Right cardiac atrium (tissue), 5 donors: ENCODE data around the gene SSC4D. TPM values are rescaled to one million over a fixed set of nuclear protein-coding genes. Genes with fewer than 3 reads are reported as not detected.
"Not testable (repeated sequence)": the region's sequence is repeated elsewhere in the genome, so short reads cannot be mapped to it uniquely, and the experiment has no call there.

Source experiments
- ATAC-seq, 2 donors: fragments of 200-7000 bp; cut with Tn5 transposase; one replicate each; pipeline versions ENCODE4 v1.8.0 to v1.9.1; 2020; ENCODE audit warnings: moderate library complexity in 2 of 2, mild to moderate bottlenecking in 1 of 2
- DNase-seq, 3 donors: peaks; one replicate each; pipeline ENCODE4 v3.0.0-alpha.2; 2020
- H3K27ac ChIP-seq: one replicate; pipeline ENCODE4 v1.5.1; 2013; ENCODE audit warnings: mild to moderate bottlenecking, low read length, control low read depth, moderate library complexity
- H3K27me3 ChIP-seq: one replicate; pipeline ENCODE4 v1.6.1; 2013; ENCODE audit not compliant: control insufficient read depth, insufficient read depth
- H3K4me1 ChIP-seq: one replicate; pipeline ENCODE4 v1.6.1; 2013; ENCODE audit warnings: low read length; ENCODE audit not compliant: control insufficient read depth, insufficient read depth
- H3K4me3 ChIP-seq: one replicate; pipeline ENCODE4 v1.5.1; 2013; ENCODE audit warnings: low read length, control low read depth
- H3K9me3 ChIP-seq: one replicate; pipeline ENCODE4 v1.6.1; 2013; ENCODE audit warnings: low read length; ENCODE audit not compliant: control insufficient read depth
- WGBS: extraction: QIAGEN DNeasy Blood & Tissue Kit; methylation state at CpG from one replicate; pipeline ENCODE4 v1.1.7; 2013; 5-methylcytosine and 5-hydroxymethylcytosine counted together
- intact Hi-C, 4 donors: fragments of 100-400 bp; cut with DNase I; formaldehyde crosslinking; loops; one replicate each; pipeline versions ENCODE4 v1.11.0 to v1.14.0; 2022 to 2023
- polyA plus RNA-seq: library from polyadenylated mRNA; stranded (reverse); fragments of 200-250 nt; gene quantifications from one replicate; pipeline ENCODE4 v1.2.3, GENCODE V29; 2013
- total RNA-seq, 4 donors: library from RNA; stranded (reverse); fragmentation: NEBNext Ultra II Directional; extraction: Animal tissue kit (Norgen Biotek cat#: 25700); gene quantifications; one replicate each; pipeline ENCODE4 v1.2.1, GENCODE V29; 2021
- donor health status: healthy with polysubstance abuse.
- donor health status: DM: no; HTN: yes; CAD: no.
- donor health status: DM: no; HTN: no; CAD: no.
- donor health status: DM: no; HTN: yes; CAD: no; lungs with severe emphysema.
- donor health status: DM: yes; HTN: yes; CAD: no.

SSC4D gene
- total and polyA plus RNA-seq, 5 donors: 0.78 to 2.1 (median 1.0) TPM

GRCh38 chr7:76430211-76430610 lies 20.7 kb upstream of the SSC4D start:
- H3K27me3 ChIP-seq: no peaks in the 10 kb centered on the region
- no peak for DNase-seq
- WGBS: 95% methylated on average over 9 of the region's 9 CpGs
- no peaks in the 10 kb centered on the region for H3K4me1 ChIP-seq
- no peak for ATAC-seq
- H3K27ac ChIP-seq: no peak overlapping the region
- no peaks in the 10 kb centered on the region for H3K9me3 ChIP-seq
- H3K4me3 ChIP-seq: no peak overlapping the region
- intact Hi-C loops: no loop called here

- Histone ChIP-seq H3K4me3 (no peak overlapping the region), H3K4me1 (no peaks in the 10 kb centered on the region), H3K27ac (no peak overlapping the region), H3K27me3 (no peaks in the 10 kb centered on the region), H3K9me3 (no peaks in the 10 kb centered on the region)
- DNase-seq (no peak), ATAC-seq (peak; percentile 25 to 45)
- intact Hi-C loops: no loop called here
- 77% methylated on average over 18 of the region's 18 CpGs for WGBS
Observed at GRCh38 chr7:76428868-76429805, 19.6 kb upstream of the SSC4D start.

- no peak for ATAC-seq
- Histone ChIP-seq H3K27ac (no peak overlapping the region), H3K4me1 (no peaks in the 10 kb centered on the region), H3K4me3 (no peak overlapping the region), H3K27me3 (no peaks in the 10 kb centered on the region), H3K9me3 (no peaks in the 10 kb centered on the region)
- no peak for DNase-seq
- WGBS: 90% methylated on average over 13 of the region's 13 CpGs
- intact Hi-C loops: no loop called here
Observed at GRCh38 chr7:76428149-76428823, 18.8 kb upstream of the SSC4D start.

GRCh38 chr7:76427635-76428034 lies 18.1 kb upstream of the SSC4D start:
- Histone ChIP-seq H3K27ac (no peak overlapping the region), H3K4me3 (no peak overlapping the region), H3K9me3 (no peaks in the 10 kb centered on the region), H3K4me1 (no peaks in the 10 kb centered on the region), H3K27me3 (no peaks in the 10 kb centered on the region)
- DNase-seq (no peak), ATAC-seq (no peak)
- WGBS: 90% methylated on average over 5 of the region's 5 CpGs
- intact Hi-C loops: no loop called here

GRCh38 chr7:76426246-76426645 lies 16.7 kb upstream of the SSC4D start:
- Histone ChIP-seq H3K4me1 (no peaks in the 10 kb centered on the region), H3K4me3 (no peak overlapping the region), H3K27me3 (no peaks in the 10 kb centered on the region), H3K9me3 (no peaks in the 10 kb centered on the region), H3K27ac (no peak overlapping the region)
- intact Hi-C loops: no loop called here
- no peak for DNase-seq
- 91% methylated on average over 4 of the region's 4 CpGs for WGBS
- no peak for ATAC-seq

GRCh38 chr7:76425558-76425957 lies 16.1 kb upstream of the SSC4D start:
- H3K4me1 ChIP-seq, intact Hi-C loops, H3K27ac ChIP-seq, ATAC-seq, H3K4me3 ChIP-seq, H3K27me3 ChIP-seq, DNase-seq, H3K9me3 ChIP-seq: not testable (repeated sequence)
- 90% methylated on average over 4 of the region's 4 CpGs for WGBS

- Histone ChIP-seq H3K27ac (no peak overlapping the region), H3K4me1 (no peaks in the 10 kb centered on the region), H3K4me3 (no peak overlapping the region), H3K9me3 (no peaks in the 10 kb centered on the region), H3K27me3 (no peaks in the 10 kb centered on the region)
- no peak for ATAC-seq
- WGBS: 92% methylated on average over 9 of the region's 9 CpGs
- no peak for DNase-seq
- intact Hi-C loops: no loop called here
Observed at GRCh38 chr7:76425156-76425555, 15.7 kb upstream of the SSC4D start.

- intact Hi-C loops: no loop called here
Observed at GRCh38 chr7:76424413-76425111, 15.1 kb upstream of the SSC4D start, which contains the start of gene ZP3. TSS of gene ZP3 (plus strand) at chr7:76424950. CDS start at chr7:76424965, 15 bp downstream.

GRCh38 chr7:76423666-76424412 lies 14.3 kb upstream of the SSC4D start:
- intact Hi-C loops: no loop called here
- 59% methylated on average over 15 of the region's 15 CpGs for WGBS
- no peaks in the 10 kb centered on the region for H3K4me1 ChIP-seq
- no peak overlapping the region for H3K27ac ChIP-seq
- no peak for DNase-seq
- ATAC-seq: peak; percentile 22 to 25
- H3K4me3 ChIP-seq: no peak overlapping the region
- H3K9me3 ChIP-seq: no peaks in the 10 kb centered on the region
- no peaks in the 10 kb centered on the region for H3K27me3 ChIP-seq

More at GRCh38 chr7:76424413-76425111, 15.1 kb upstream of the SSC4D start, which contains the start of gene ZP3:
- ATAC-seq (no peak), DNase-seq (no peak)
- 89% methylated on average over 10 of the region's 10 CpGs for WGBS
- Histone ChIP-seq H3K4me1 (no peaks in the 10 kb centered on the region), H3K27ac (no peak within 1 kb of the TSS), H3K4me3 (no peak within 1 kb of the TSS), H3K9me3 (no peaks in the 10 kb centered on the region), H3K27me3 (no peaks in the 10 kb centered on the region)

- intact Hi-C loops, ATAC-seq, H3K27ac ChIP-seq, DNase-seq, H3K4me1 ChIP-seq, H3K9me3 ChIP-seq, H3K27me3 ChIP-seq, H3K4me3 ChIP-seq: not testable (repeated sequence)
- WGBS: 80% methylated on average over 6 of the region's 6 CpGs
Observed at GRCh38 chr7:76421097-76421496, 11.6 kb upstream of the SSC4D start.
